Fibroblast of villous mesenchyme (primary cell): Measurements from ENCODE around the gene KCND3. TPM values are rescaled to one million over a fixed set of nuclear protein-coding genes. Genes with fewer than 3 reads are reported as not detected.

Source experiments
- DNase-seq: peaks from one replicate; pipeline ENCODE4 v3.0.0-alpha.2; 2010; ENCODE audit warnings: low read depth
- H3K4me3 ChIP-seq: 2 replicates; pipeline ENCODE4 v1.5.1; 2011; ENCODE audit warnings: low read depth, mild to moderate bottlenecking, low read length
- CTCF ChIP-seq: IDR thresholded peaks from 2 replicates; pipeline ENCODE4 v1.5.1; 2012; ENCODE audit warnings: low read depth, mild to moderate bottlenecking, low read length; ENCODE audit not compliant: insufficient read depth
- small RNA-seq: library from RNA; depleted of rRNA; stranded (forward); fragments of <200 nt; gene quantifications from one replicate; pipeline ENCODE3, GENCODE V24; 2012
- total RNA-seq: library from RNA; depleted of rRNA; stranded (reverse); fragments of >200 nt; gene quantifications from 2 replicates; pipeline ENCODE4 v1.2.3, GENCODE V29; 2012

KCND3 gene
- total RNA-seq, 1 donor = 1.7 TPM

- TF ChIP-seq CTCF = no peak
- no peak overlapping the region for H3K4me3 ChIP-seq
- DNase-seq = no peak
Measured at GRCh38 chr1:111727056-111727455, 262.4 kb downstream of the KCND3 start.

GRCh38 chr1:111725192-111725591 is 264.3 kb downstream of the KCND3 start:
- DNase-seq = no peak
- TF ChIP-seq CTCF = no peak
- no peak overlapping the region for H3K4me3 ChIP-seq

GRCh38 chr1:111723871-111724270 is 265.6 kb downstream of the KCND3 start:
- no peak for DNase-seq
- TF ChIP-seq CTCF = no peak
- no peak overlapping the region for H3K4me3 ChIP-seq

- no peak for DNase-seq
- H3K4me3 ChIP-seq = no peak overlapping the region
- no peak for TF ChIP-seq CTCF
Measured at GRCh38 chr1:111723091-111723806, 266.2 kb downstream of the KCND3 start.

GRCh38 chr1:111720977-111721786 is 268.3 kb downstream of the KCND3 start:
- H3K4me3 ChIP-seq = no peak overlapping the region
- no peak for TF ChIP-seq CTCF

More at GRCh38 chr1:111720977-111721786, 268.3 kb downstream of the KCND3 start:
- no peak for DNase-seq

Small RNA genes lying within 50 kb of the gene (small RNA-seq; reads per million reads assigned to genes)
- 1.4 reads per million, percentile 32 among the genes with 10 or more reads in this experiment for gene INKA2

Other genes with a start within 250 kb of the KCND3 start
- gene DDX20, start 233.8 kb downstream of the KCND3 start, total RNA-seq = 17.1 and 30.7 TPM in 2 replicates